ENCODE measurements around the gene TYROBP.
A peak's percentile ranks its signal among the peaks of the same experiment; 100 is the strongest.

Gene TYROBP

DNA sequence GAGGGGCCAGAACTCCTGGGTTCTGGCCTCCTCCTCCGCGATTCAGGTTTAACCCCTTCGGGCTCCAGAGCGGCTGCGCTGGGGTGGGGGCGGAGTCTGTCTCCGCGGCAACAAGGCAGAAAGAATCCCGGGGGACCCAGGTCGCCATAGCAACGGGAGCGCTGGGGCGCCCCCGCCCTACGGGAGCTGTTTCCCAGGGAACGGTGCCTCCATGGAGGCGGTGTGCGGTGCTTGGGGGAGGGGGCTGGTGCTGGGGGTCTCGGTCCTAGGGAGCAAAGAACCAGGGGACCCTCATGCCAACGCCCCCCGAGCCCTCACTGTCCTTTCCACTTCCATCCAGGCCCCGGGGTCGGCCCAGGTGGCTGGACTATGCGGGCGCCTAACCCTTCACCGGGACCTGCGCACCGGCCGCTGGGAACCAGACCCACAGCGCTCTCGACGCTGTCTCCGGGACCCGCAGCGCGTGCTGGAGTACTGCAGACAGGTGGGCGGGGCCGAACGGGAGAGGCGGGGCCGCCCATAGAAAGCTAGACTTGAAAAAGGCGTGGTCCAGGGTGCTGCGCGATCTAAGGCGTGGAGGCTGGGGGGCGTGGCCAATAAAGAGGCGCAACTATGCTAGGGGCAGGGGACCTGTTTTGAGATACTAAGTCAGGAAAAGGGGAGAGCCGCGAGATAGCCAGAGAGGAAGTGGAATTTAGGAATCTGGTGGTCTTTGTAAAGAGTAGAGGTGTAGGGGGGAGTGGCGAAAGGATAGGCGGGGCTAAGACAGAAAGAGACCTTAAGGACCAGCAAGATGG lies 38.6 kb downstream of the TYROBP start:
- peak; percentile 71 for DNase-seq (ENCODE audit: low read depth)
- TF ChIP-seq, protein P1, sequence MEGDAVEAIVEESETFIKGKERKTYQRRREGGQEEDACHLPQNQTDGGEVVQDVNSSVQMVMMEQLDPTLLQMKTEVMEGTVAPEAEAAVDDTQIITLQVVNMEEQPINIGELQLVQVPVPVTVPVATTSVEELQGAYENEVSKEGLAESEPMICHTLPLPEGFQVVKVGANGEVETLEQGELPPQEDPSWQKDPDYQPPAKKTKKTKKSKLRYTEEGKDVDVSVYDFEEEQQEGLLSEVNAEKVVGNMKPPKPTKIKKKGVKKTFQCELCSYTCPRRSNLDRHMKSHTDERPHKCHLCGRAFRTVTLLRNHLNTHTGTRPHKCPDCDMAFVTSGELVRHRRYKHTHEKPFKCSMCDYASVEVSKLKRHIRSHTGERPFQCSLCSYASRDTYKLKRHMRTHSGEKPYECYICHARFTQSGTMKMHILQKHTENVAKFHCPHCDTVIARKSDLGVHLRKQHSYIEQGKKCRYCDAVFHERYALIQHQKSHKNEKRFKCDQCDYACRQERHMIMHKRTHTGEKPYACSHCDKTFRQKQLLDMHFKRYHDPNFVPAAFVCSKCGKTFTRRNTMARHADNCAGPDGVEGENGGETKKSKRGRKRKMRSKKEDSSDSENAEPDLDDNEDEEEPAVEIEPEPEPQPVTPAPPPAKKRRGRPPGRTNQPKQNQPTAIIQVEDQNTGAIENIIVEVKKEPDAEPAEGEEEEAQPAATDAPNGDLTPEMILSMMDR (conservative IDR thresholded peaks at IDR 0.05; ENCODE audit: low read depth, low read length) = no peak
- H3K4me3 ChIP-seq (ENCODE audit: low read length) = peak overlapping the region; percentile 75

DNA sequence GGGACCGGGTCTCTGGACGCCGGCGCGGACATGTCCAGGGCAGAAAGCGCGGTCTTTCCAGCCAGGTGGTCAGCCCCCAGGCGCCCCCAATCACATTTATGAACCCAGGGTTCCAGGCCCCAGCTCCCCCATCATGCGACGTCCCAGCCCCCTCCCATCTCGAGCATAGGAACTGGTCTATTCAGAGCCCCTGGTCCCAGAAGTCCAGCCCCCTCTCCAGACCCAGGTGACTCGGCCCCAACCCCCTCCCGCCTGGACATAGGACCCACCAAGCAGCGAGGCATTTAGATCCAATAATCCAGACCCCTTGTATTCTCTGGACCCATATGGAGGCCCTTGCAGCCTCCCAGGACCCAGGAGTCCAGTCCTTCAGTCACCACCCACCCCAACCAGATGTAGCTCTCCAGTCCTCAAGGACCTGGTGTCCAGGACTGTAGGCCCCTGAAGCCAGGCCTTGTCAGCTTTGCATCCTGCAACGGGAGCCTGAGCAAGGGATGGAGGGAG lies 39.2 kb downstream of the TYROBP start:
- TF ChIP-seq, protein P1 (conservative IDR thresholded peaks at IDR 0.05; ENCODE audit: low read depth, low read length) = no peak
- no peak for DNase-seq (ENCODE audit: low read depth)
- peak overlapping the region; percentile 75 for H3K4me3 ChIP-seq (ENCODE audit: low read length)

DNA sequence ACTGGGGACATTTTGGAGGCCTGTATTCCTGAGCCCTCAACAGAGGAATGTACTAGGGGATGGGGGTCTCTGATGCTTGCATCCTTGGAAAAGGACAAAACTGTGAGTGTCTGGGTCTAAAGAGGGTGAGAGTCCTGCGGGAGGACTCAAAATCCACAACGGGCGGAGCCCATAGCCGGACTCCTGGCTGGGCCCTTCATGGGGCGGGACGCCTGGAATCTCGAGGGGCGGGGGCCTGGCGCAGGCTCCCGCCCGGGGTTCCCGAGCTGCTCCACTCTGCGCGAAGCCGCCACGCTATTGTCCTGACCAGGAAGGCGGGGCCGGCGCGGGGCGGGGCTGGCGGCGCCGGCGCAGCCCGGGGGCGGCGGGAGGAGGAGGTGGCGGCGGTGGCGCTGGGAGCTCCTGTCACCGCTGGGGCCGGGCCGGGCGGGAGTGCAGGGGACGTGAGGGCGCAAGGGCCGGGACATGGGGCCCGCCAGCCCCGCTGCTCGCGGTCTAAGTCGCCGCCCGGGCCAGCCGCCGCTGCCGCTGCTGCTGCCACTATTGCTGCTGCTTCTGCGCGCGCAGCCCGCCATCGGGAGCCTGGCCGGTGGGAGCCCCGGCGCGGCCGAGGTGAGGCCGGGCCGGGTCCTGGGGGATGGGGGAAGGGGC lies 39.8 kb downstream of the TYROBP start, which contains the start of gene APLP1:
APLP1 (plus strand) TSS at position 403 of the 651 bp plus-strand sequence; CDS start at position 466, 63 bp downstream.
- peak within 1 kb of the TSS; percentile 75 for H3K4me3 ChIP-seq (ENCODE audit: low read length)
- DNase-seq (ENCODE audit: low read depth) = peak; percentile 13
- TF ChIP-seq, protein P1 (conservative IDR thresholded peaks at IDR 0.05; ENCODE audit: low read depth, low read length) = no peak

DNA sequence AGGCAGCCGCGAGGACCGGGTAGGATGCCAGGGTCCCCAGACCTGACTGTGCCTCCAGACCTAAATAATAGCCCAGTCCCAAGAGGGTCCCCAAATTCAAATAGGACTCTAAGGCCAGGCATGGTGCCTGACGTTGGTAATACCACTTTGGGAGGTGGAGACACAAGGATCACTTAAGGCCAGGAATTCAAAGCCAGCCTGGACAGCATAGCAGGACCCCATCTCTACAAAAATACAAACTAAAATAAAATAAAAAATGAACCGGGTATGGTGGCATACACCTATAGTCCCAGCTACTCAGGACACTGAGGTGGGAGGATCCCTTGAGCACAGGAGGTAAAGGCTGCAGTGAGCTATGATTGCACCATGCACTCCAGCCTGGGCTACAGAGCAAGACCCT lies 45.1 kb downstream of the TYROBP start:
- no peak for DNase-seq (ENCODE audit: low read depth)
- TF ChIP-seq, protein P1 (conservative IDR thresholded peaks at IDR 0.05; ENCODE audit: low read depth, low read length) = no peak
- no peak overlapping the region for H3K4me3 ChIP-seq (ENCODE audit: low read length)

DNA sequence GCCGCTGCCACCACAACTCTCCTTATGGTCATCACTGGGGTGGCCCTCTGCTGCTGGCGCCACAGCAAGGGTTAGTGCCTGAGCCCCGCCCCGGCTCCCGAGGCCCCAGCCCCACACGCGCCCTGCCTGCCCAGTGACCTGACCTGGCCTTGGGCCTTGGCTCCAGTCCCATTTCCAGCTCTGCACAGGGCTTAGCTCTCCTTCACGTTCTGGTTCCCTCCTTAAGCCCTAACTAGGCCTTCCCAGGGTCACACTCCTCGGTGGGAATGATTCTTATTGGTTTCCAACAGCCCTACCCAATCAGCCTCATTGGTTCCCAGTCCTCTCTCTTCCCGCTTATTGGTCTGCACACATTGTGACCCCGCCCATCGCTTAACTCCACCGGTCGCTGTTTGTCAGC lies 45.6 kb downstream of the TYROBP start:
- H3K4me3 ChIP-seq (ENCODE audit: low read length) = no peak overlapping the region
- TF ChIP-seq, protein P1 (conservative IDR thresholded peaks at IDR 0.05; ENCODE audit: low read depth, low read length) = no peak
- DNase-seq (ENCODE audit: low read depth) = no peak

DNA sequence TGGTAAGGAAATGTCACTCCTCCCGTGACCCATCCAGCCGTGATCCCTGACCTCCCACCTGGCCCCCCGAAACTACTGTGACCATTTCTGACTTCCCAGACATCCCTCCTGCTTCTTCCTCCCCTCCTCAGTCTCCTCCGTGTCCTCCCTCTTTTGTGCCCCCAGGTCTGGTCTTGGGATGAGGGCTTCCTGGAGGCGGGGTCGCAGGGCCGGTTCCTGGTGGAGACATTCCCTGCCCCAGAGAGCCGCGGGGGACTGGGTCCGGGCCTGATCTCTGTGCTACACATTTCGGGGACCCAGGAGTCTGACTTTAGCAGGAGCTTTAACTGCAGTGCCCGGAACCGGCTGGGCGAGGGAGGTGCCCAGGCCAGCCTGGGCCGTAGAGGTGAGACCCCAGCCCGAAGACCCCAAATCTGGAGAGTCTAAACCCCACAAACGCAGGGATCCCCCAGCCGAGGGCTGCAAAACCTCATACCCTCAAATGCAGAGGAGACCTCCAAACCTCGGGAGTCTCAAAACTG lies 46.4 kb downstream of the TYROBP start:
- TF ChIP-seq, protein P1 (conservative IDR thresholded peaks at IDR 0.05; ENCODE audit: low read depth, low read length) = no peak
- no peak overlapping the region for H3K4me3 ChIP-seq (ENCODE audit: low read length)
- DNase-seq (ENCODE audit: low read depth) = no peak
